Globus pallidus (tissue), 1 donor: ENCODE data around the gene NEUROG1.

ENCODE experiments used
- DNase-seq: peaks from one replicate; pipeline ENCODE4 v3.0.0-alpha.2; 2015; ENCODE audit warnings: low spot score

The NEUROG1 gene, protein sequence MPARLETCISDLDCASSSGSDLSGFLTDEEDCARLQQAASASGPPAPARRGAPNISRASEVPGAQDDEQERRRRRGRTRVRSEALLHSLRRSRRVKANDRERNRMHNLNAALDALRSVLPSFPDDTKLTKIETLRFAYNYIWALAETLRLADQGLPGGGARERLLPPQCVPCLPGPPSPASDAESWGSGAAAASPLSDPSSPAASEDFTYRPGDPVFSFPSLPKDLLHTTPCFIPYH

DNA sequence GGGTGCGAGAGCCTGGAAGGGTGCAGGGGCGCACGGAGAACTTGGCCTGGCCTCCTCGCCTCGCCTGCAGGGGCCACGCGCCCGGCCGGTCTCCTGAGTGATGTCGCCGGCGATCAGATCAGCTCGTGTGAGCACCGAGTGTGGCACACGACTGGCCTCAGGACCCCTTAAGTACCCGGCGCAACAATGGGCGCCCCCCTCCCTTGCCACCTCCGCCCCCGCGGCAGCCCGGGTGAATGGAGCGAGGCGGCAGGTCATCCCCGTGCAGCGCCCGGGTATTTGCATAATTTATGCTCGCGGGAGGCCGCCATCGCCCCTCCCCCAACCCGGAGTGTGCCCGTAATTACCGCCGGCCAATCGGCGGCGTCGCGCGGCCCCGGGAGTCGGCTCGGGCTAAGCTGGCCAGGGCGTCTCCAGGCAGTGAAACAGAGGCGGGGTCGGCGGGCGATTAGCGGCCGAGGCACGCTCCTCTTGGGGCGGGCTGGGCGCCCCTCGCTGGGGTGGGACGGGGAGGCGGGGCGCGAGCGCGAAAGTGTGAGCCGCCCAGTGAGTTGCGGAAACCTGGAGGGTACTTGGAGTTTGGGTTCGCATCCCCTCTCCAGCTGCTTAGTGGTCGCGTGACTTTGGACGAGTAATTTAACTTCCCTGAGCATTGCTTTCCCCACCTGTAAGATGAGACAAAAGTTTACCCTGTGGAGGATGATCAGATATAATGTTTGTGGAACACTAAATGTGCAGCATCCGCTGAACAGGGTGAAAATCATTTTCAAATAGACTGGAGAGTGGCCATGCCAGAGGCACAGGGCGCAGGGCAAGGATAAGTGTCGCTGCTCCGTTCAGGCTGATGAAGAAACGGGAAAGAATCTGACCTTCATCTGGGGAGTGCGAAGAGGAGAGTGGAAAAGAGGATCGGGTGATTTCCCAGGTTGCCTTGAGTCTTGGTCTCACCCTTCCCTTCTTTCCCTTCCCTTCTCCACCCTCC lies at the start of gene NEUROG1:
NEUROG1 (minus strand) TSS at position 145 of the 982 bp plus-strand sequence. CDS start 274 bp downstream, outside the sequence.
- DNase-seq: no peak

DNA sequence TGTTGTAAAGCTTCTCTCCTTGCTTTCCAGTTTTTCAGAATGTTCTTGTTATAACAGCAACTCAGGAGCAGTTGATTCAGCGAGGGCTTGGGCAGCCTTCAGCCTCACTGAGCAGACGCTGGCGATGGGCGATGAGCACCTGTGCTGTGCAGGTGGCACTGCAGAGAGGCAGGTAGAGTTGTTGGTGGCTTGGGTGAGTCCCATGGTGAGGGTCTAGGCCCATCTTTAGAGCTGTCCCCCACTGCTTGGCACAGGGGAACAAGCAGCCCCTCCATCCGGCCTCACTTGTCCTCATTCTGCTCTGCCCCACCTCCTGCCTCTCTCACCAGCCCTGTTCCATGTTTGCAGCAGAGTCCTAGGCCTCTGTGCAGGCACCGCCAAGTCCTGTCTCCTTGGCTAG lies 49.2 kb upstream of the NEUROG1 start:
- DNase-seq: no peak

DNA sequence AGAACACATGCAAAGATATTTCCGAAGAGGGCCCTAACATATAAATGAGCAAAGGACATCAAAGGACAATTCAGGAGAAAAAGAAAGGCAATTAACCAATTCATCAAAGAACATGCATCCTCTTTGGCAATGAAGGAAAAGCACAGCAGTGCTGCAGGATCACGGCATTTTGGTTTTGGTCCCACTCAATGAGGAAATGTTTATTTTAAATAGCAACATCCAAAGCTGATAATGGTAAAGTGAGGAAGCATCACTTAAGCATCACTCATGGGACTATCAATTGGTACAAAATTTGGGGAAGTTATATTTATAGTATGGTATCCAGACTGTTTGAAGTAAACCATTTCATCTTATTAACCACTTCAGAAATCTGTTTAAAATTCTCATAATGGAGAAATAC lies 48.5 kb upstream of the NEUROG1 start:
- DNase-seq: no peak

DNA sequence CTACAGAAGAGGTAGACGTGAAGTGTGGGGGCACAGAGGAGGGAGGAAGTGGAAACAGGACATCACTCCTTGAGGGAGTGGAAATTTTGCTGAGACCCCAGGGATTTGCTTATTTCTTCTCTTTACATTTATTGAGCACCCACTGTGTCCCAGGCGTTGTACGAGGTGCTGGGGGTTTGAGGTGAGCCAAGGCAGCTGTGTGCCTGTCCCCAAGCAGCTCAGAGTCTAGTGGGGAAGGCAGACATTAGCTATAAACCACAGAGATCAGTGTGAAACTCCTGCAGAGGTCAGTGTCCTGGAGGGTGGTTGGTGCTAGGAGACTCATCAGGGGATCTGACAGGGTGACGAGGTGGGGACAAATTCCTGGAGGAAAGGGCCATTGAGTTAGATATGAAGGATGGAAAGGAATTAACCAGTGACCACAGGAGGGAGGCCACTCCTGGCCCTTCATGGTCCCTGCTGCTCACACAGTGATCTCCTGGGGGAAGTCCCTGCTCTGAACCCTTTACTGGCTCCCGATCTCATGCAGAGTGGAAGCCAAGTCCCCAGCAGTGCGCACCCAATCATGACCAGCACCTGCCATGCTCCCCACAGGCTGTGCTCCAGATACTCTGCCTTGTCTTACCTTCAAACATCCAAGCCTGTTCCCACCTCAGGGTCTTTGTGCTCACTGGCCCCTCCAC lies 46.5 kb upstream of the NEUROG1 start:
- no peak for DNase-seq

DNA sequence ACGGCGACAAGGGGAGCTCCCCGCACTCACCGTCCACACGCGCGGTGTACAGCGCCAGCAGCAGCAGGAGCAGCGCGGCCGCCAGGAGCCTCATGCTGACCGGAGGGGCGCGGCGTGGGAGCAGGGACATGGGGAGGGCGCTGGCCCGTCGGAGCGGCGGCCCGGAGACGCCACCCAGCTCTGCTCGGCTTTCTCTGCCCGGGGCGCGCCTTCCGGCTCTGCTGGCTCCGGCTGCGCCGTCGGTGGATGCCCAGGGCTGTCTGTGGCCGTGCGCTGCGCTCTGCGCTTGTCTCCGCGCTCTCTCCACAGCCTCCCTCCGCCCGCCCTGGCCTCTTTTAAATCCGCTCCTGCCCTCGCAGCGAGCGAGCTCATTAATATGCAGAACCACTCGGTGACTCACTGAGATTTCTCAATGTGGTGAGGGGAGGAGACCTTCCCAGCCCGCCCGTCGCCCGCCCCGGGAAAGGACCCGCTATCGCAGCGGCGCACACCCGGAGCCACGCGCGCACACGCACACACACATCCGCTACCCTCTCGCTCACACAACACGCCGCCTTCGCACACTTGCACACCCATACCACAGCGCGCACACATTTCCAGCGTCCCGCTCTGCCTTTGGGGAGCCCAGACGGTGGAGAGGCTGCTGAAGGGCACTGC lies 43.0 kb upstream of the NEUROG1 start, which contains the start of gene CXCL14:
CXCL14 (minus strand) TSS at position 307 of the 657 bp plus-strand sequence; CDS start at position 94, 213 bp downstream.
- no peak for DNase-seq

DNA sequence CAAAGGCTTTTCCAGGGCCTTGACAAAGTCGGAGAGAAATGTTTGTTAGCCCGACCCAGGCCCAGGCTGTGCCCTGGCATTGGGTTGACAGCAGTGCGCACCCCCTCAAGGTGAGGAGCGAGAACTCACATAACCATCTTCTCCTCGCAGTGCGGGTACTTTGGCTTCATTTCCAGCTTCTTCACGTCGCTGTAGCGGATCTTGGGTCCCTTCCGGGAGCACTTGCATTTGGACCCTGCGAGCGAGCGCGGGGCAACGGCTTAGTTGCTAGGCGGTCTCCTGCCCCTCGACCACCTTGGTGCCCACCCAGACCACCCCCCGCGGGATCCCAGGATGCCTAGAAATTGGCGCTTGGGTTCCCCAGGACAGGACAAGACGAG lies 42.5 kb upstream of the NEUROG1 start:
- no peak for DNase-seq

DNA sequence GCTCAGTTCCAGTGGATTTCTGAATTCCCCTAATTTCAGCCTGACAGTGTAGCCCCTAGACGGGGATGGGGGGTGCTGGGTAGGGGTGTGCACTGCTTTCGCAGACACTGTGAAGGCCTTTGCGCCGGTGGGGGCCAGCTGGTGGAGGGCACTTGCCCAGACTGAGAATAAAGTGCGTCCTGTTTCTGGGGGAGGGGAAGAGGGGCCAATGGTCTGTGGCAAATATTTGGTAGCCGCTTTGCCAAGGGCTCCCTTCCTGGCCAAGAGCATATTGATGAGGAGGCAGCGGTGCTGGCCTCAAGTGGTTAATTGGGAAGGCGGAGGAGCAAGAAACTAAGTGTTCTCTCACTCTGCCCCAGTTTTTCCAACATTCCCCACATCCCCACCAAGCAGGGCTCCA lies 41.7 kb upstream of the NEUROG1 start:
- no peak for DNase-seq

DNA sequence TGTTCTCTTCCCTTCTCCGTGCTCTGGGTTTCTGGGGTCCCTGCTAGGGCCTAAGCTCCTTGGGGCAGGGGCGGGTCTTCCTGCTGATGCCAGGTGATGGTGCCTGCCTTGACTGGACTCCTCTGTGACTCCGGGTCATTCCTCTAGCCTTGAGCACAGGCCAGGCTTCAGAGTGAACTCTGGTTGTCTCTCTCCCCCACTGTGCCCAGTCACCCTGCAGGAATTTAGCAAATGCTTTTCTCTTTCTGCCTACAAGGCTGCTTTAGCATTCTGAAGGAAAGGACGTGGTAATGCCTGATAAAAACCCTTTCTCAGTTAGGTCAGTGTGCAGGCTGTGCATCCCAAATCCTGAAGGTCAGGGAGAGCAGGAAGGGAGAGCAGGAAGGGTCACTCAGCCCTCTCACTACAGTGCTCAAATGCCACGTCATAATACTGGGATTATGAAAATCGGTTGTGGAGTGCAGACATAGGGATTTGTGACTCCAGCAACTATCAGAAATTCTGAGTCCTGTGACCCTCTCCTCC lies 40.4 kb upstream of the NEUROG1 start:
- DNase-seq: no peak

DNA sequence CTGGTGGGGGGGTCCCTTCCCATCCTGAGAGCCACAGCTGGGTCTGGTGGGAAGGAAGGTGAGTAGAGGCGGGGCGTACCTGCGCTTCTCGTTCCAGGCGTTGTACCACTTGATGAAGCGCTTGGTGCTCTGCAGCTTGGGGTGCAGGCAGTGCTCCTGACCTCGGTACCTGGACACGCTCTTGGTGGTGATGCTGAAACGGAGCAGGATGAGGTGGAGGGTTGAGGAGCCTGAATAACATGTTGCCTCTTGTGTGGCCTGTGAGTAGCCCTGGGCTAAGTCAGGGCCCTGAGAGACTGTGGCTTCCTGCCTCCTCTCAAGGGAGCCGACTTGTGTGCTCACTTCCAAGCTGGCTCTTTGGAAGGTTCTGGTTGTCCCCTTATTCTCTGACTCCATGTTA lies 38.7 kb upstream of the NEUROG1 start:
- no peak for DNase-seq

DNA sequence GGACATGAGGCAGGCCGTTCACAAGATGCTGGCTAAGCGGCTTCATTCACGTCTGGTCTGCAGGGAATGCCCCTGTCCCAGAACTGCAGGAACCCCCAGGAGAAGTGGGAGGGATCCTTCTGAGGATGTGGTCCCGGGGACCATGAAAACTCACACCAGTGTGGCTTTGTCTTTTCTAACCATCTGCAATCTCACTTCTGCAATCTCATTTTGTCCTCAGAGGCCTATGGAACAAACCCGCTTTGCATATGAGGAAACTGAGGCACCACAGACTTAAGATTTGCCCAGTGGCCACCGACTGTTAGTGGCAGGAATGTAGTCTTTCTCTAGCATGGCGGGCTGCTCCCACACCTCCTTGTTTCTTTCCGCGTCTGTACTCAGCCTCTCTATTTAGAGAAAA lies 36.1 kb upstream of the NEUROG1 start:
- no peak for DNase-seq

DNA sequence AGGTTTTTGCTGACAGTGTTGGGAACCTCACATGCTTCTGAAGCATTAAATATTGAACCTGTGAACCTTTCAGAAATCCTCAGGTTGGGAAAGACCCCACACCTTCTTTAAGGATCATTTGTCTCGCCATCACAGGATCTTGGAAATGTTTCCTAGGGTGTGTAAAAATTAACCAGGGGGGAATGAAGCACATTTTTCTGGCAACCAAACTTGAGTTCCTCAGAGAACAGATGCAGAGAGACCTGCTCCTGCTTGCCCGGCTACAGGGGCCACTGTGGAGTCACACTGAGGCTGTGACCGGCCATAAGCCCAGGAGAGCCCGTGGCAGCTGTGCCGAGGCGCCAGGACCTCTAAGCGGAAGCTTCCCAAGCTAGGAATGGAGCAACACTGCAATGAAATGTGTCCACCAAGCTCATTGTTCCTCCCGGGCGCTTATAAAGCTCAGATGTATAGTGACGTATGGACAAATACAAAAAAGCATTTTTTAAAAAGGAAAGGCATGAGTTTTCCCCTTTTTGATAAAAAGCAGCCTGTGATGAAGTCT lies 35.4 kb upstream of the NEUROG1 start:
- DNase-seq: no peak

DNA sequence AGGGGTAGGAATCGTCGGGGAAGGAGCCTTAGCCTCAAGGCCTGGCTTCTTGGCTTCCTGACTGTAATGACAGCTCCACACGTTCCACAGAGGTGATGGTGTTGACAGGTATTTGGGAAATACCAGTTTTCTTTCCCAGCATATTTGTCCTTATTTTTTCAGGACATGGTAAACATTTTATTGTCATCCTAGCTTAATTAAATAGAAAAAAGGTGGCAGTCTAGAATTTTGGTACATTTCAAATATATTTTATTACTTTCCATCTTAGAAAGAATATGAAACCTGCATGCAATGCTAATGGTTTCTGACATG lies 34.6 kb upstream of the NEUROG1 start:
- DNase-seq: no peak

DNA sequence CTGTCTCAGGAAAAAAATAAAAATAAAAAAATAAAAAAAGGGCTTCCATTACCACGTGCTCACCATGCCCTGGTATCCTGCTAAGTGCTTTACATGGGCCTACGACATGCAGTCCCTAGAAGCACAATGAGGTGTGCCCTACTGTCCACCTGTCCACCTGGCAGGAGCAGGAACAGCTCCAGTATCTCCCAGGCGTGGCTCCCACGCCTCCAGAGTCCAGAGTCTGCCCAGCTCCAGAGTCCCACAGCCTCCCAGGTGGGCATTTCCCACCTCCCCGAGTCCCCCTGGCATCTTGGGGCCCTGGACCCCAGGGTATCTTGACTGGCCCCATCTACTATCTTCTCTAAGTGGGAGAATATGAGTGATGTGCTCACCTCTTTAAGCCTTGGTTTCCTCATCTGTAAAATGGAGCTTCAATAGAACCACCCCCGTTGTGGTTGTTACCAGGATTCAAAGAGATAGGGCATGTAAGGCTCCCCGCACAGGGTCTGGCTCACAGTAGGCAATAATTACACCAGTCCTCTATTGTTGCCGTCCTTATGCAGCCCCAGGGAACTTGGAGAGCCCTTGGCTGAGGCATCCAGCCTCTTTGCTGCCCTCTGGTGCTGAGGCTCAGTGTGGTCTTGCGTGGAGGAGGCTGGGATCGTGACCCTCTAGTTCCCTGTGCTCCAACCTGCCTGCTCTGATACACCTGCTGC lies 34.1 kb upstream of the NEUROG1 start:
- no peak for DNase-seq

DNA sequence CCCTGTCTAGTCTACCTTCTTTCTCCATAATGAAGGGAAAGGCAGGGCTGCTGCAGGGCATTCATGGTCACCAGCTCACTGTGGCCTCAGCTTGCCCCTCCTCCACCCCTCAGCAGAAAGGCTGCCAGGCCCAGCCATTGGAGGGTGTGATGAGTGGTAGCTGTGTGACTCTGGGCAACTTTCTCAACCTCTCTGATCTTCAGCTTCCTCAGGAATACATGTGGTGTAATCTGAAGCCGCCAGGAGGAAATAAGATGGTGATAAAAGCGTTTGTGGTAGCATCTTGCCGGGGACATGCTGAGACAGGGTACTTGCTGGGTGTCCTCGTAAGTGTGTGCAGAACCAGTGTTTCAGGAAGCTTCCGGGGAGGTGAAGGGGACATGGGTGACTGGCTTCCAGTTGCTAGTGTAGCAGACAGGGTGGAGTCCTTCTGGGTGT lies 33.2 kb upstream of the NEUROG1 start:
- DNase-seq: no peak

DNA sequence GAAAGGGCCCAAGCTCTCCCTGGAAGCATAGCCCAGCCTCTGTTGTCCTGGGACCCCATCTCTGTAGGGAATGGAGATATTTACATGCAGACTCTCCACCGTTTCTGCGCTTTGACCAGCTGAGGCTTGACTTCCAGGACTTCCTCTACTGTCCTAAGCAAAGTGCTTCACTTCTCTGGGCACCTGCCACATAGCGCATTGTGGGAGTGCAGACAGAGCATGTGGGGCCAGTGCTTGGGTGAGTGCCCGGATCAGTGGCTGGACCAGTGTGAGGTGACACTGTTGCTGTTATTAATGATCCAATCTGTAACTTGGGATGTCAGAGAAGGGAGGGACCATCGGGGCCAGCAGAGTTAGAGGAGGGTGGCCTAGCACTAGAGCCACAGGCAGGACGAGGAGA lies 32.5 kb upstream of the NEUROG1 start:
- no peak for DNase-seq

DNA sequence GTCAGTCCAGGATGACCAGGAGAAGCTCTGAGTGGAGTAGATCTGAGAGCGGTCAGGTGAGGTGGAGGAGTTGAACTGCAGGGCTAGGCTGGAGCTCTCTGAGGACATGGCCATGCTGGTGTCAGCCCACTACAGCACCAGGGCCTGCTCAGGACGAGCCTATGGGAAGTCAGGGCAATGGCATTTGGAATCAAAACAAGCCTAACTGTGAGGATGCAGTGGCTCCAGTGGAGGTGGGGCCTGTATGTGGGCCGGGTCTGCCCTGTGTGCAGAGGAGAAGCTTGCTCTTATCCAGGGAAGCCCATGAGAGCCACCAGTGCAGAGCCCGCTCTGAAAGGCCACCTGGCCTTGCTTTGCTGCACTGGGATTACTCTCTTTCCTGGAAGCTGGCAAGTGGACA lies 31.9 kb upstream of the NEUROG1 start:
- no peak for DNase-seq

DNA sequence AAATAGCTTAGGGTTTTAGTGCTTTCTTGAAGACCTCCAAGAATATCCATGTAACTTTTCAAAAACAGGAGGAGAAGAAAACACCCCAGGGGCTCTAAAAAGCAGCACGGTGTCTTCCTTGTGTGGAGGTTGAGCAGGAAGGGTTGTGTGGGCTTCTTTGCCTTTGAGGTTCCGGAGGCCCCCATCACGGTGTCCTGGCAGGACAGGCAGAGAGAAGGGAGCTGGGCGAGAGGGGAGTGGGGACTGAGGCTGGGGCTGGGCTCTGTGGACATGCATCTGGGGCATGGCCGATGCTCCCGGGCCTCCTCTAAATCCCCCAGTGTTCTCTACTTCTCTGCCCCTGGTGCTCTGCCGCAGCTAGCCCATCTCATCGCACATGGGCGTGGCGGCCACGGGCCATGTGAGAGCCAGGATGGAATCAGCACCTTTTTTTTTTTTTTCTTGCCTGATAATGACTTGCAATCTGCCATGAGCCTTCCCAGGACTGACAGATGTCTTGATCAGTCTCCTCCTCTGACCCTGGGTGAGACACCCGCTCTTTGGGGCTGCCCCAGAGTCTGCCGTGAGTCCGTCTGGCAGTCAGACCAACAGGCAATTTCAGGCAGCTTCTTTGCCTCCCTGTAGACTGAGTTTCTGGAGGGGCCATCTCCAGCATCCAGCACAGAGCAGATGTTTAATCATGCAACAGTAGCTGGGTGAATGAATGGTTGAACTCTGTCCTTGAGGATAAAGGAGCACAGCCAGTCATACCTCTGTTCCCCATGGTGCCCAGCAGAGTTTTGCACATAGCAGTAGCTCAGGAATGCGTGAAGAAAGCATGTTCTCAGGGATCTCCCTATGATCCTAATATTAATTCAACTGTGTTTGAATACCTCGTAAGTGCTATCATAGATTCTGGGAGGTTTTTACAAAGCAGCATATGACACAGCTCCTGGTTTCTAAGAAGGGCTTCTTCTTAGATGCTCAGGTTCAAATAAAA lies 30.9 kb upstream of the NEUROG1 start:
- no peak for DNase-seq

DNA sequence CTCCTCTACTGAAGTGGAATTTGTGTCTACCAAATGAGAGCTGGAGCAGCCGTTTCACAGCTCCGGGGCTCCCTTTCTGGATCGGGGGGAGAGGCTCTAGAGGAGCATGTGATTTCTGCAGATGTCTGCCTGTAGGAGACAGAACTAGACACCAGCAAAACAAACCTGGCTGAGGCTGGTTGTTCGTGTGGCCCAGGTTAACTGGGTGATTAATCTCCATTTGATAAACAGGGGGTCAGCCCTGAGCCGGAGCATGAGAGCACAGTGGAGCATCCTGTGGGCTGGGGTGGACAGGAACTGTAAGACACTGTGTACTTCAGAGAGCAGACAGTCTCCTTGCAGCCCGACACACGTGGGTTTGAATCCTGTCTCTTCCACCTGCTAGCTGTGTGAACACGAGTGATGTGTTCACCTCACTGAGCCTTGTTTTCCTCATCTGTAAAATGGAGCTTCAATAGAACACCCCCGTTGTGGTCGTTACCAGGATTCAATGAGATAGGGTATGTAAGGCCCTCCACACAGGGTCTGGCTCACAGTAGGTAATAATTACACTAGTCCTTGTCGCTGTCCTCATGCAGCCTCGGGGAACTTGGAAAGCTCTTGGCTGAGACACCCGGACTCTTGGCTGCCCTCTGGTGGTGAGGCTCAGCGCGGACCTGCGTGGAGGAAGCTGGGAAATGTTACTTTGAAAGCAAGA lies 30.1 kb upstream of the NEUROG1 start:
- DNase-seq: peak; percentile 56

DNA sequence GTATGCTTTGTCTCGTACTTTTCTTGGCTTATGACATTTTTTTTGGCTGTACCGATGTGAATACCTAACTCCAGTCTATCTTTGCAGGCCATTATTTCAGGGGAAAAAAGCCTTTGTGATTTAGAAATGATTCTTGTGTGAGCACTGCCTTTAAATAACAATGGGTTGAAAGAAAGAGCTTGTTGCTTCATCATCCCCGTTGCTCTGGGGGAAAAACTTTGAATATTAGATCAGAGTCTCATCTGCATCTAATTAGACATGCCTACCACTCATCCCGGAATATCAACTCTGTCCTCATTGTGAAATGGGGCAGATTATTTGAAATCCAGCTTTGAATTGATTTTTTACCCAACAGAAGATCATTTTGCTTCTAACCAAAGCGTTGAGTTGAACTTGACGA lies 29.5 kb upstream of the NEUROG1 start:
- no peak for DNase-seq
